A673 (cell line): Measurements from ENCODE around the gene MAEA.

Experiments
- CTCF ChIP-seq: fragments of 300-800, 200-600 bp; sonication (generic); conservative IDR thresholded peaks from 2 replicates; pipeline ENCODE4 v1.5.1; 2017; ENCODE audit warnings: low read depth, mild to moderate bottlenecking, antibody characterized with exemption, low read length, moderate library complexity, mixed read lengths
- EZH2 ChIP-seq: fragments of 200-600 bp; sonication (generic); IDR thresholded peaks from 2 replicates; pipeline ENCODE4 v1.6.1; 2017; ENCODE audit warnings: borderline replicate concordance, low read depth, mild to moderate bottlenecking, mixed read lengths, antibody characterized with exemption, low read length; ENCODE audit not compliant: poor library complexity, severe bottlenecking

GRCh38 chr4:1250527-1250812, 39.2 kb upstream of the MAEA start:
- TF ChIP-seq EZH2 (no peak), CTCF (no peak)
